HG03097 (cell line): Measurements from ENCODE around the gene TSPAN32.
"Not testable (repeated sequence)": the region's sequence is repeated elsewhere in the genome, so short reads cannot be mapped to it uniquely, and the experiment has no call there.

Experiments used
- ATAC-seq: cut with Tn5 transposase; IDR thresholded peaks from one replicate; pipeline ENCODE4 v1.9.1; 2021; ENCODE audit not compliant: unreplicated experiment, low FRiP score

TSPAN32 gene

DNA sequence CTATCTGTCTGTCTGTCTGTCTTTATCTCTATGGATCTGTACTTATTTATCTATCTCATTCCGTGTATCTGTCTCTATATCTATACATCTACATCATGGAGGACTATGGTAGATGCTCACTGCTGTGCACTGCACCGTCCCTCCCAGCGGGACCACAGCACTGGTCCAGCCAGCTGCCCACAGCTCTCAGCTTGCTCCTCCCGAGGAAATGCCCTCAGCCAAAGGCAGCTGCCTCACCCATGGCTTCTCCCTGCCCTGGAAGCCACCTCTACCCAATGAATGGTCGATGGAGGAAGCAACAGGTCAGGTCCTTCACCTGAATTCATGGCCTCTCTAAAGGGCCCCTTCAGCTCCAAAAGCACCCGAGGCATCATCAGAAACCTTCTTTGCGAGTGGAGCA lies 60.6 kb downstream of the TSPAN32 start:
- ATAC-seq, result no peak

GRCh38 chr11:2363130-2363529 lies 61.3 kb downstream of the TSPAN32 start:
- ATAC-seq, result no peak

GRCh38 chr11:2363577-2364370 lies 62.0 kb downstream of the TSPAN32 start:
- no peak for ATAC-seq

GRCh38 chr11:2364386-2364785 lies 62.6 kb downstream of the TSPAN32 start:
- ATAC-seq, result not testable (repeated sequence)

- no peak for ATAC-seq
Measured at GRCh38 chr11:2365571-2366210, 63.9 kb downstream of the TSPAN32 start.

DNA sequence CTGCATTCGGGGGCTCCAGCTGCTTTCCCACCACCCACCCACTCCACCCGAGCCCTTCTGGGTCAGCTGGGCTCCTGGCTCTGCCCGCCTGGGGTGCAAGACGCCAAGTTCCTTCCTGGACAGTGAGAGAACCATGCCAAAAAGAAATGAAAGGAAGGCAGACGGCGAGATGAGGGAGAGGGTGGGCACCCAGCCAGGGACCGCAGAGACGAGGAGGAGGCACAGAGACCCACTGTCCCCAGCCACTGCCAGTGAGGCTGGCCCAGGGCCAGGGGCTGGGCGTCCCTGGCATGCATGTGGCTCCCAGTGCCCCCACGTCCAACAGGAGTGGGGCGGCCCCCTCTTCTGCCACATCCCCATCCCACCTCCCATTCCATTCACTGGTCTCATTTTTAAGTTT lies 64.5 kb downstream of the TSPAN32 start:
- ATAC-seq, result no peak

- ATAC-seq, result no peak
Measured at GRCh38 chr11:2366733-2367132, 64.9 kb downstream of the TSPAN32 start.

DNA sequence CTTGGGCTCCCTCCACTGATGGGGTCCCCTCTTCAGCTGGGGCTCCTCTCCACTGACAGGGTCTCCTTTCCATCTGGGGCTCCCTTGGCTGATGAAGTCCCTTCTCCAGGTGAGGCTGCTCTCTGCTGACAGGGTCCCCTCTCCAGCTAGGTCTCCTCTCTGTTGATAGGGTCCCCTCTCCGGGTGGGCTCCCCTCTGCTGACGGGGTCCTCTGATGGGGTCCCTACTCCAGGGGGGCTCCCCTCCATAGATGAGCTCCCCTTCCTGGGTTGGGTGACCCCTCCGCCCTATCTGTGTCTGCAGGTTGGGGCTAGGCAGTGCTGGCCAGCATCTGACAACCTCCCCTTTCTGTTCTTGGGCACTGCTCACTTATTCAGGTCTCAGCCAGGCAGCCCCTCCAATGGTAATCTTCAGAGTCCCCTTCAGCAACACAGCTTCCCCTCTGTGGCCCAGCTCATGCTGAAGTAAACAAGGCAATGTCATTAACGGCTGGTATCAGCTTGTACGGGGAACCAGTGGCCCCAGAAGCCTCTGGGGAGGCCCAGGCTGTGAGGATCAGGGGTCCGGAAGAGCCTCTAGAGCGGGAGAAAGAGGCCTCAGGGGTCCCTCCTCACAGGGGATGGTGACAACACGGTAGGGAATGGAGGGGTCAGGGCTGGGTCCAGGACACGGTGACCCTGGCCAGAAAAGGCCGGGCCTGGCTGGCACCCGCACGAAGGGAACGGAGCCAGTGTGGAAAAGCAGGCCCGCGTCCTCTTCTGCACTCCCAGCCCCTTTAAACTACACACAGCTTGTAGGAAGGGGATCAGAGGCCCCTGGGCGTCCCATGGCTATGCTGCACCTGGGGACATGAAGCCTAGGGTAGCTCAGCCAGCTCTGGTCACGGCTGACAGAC lies 65.7 kb downstream of the TSPAN32 start:
- ATAC-seq, result no peak
